HG03045 (cell line): ENCODE results near the gene NHERF2.
"Not testable (repeated sequence)": the region's sequence is repeated elsewhere in the genome, so short reads cannot be mapped to it uniquely, and the experiment has no call there.

Experiments
- ATAC-seq: cut with Tn5 transposase; IDR thresholded peaks from one replicate; pipeline ENCODE4 v1.9.1; 2021; ENCODE audit warnings: mild to moderate bottlenecking, moderate library complexity; ENCODE audit not compliant: unreplicated experiment

The NHERF2 gene

DNA sequence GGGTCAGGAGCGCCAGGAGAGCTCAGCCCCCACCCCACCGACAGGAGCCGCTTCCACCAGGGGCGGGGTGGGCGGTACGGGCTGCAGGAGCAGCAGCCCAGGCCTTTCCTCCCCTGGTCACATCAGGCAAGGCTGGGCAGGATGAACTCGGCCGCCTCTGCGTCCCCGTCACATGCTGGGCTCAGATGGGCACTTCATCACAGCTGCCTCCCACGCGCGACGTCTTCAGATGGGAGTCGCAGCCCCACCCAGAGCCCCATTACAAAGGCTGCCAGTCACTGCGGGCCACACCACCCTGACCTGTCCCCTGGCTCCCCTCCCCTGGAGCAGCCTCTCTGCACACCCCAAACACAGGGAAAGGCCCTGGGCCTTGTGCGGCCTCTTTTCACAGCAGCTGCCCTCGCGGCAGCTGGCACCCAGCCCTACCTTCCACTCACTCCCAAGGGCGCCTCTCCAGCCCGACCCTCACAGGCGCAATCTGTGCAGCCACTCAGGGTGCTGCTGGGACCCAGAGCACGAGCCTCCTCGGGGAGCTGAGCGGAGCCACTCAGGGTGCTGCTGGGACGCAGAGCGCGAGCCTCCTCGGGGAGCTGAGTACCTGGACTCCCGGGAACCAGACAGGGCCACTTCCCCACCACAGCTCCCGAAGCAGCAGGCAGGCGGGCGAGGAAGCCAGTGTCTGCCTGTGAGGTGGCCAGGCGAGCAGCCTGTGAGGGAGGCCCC lies 21.7 kb upstream of the NHERF2 start:
- no peak for ATAC-seq

DNA sequence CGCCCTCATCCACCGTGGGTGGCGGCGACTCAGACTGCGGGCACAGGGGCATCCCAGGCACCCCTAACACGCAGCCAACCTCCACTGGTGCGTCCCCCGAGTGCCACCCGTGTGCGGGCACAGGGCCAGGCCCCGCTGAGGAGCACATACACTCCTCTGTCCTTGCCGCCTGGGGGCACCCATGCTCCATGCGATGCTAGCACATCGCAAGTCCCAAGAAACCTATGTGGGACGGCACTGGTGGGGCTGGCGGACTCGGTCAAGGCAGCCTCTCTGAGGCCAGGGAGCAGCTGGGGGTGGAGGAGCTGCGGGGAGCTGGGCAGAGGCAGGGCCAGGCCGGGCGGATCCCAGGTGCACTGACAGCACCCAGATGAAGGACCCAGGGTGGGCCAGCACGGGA lies 21.1 kb upstream of the NHERF2 start:
- no peak for ATAC-seq

DNA sequence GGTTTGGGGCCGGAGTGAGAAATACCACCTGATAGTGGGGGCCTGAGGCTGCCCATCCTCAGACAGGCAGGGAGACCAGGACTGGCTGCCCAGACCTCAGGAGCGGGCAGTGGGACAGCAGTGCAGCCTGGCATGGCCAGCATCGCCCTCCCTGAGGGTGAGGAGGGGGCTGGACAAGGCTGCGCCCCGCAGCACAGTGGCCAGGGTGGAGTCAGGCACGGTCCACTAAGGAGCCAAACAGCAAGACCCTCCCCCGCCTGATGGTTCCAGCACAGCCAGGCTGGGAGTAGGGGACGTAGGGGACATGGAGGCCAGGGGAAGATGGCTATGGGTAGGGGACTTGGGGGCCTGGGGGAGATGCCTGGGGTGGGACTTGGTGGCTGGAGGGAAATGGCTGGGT lies 20.4 kb upstream of the NHERF2 start:
- ATAC-seq: no peak

DNA sequence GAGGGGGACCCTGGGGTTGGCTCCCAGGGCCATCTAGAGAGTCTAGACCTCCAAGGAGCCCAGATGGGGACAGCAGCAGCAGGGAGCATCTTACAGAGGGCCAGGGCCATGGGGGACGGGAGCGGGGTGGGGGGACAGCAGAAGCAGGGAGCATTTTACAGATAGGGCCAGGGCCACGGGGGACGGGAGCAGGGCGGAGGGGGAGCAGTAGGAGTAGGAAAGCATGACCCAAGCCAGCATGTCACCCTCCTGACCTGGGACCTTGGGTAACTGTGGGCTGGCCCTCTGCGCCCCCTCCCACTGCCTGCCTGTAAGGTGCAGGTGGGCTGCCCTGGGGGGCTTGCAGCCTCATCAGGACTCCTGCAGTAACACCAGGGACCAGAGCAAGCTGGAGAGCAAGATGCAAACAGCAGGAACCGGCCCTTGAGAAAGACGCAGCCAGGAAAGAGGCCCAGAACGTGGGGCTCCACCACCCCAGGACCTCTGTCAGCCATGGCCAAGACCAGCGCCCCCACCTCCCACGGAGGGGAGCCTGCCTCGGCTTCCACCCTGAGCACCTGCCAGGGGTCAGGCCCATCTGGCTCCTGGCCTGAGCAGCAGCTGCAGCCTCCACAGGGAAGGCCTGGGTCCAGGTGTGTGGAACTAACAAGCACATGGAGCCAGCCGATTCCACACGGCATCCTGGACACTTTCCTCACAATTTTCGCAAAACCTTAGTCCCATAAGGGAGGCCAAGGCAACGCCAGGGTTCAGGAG lies 19.4 kb upstream of the NHERF2 start:
- no peak for ATAC-seq

DNA sequence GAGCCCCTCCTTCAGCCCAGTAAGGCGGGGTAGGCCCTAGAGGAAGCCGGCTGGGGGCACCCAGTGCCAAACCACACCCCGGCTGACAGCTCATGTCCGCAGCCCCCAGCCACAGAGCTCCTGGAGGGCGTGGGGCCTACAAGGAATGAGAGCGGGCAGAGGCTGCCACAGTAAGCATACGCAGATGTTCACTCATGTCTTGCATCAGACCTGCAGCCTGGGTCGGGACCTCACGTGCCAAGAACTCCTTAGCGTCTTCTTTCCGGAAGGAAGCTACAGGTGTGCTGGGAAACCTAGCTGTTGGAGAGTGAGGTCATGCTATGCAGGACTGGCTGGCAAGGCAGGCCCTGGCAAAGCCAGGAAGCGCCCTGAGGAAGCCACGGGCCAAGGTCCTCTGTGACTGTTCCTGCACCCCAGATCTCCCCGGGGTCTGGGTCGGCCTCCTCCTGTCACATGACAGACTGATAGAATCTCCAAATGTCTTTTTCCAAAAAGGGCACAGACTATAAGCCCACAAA lies 18.6 kb upstream of the NHERF2 start:
- ATAC-seq: no peak

DNA sequence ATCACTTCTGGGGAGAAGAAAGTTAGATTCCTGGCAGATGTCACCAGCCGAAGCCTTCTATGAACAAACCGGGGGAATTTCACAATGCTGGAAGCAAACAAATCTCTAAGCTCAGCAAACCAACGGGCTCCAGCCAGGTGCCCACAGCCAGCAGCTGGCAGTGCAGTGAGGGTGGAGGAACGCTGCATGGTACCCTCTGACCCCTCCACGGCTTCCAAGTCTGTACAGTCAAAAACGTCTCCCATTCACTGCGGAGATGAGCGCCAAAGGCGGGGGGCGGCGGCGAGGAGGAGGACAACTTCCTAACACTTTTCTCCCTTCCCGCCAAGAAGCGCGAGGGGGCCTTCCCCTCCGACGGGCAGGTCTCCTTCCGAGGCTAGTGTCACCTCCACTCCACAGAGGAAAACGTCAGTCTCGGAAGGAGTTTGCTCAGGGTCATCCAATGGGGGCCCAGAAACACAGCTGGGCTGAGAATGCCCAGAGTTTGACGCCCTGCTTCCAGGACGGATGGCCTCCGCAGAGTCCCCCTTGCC lies 18.0 kb upstream of the NHERF2 start:
- no peak for ATAC-seq

DNA sequence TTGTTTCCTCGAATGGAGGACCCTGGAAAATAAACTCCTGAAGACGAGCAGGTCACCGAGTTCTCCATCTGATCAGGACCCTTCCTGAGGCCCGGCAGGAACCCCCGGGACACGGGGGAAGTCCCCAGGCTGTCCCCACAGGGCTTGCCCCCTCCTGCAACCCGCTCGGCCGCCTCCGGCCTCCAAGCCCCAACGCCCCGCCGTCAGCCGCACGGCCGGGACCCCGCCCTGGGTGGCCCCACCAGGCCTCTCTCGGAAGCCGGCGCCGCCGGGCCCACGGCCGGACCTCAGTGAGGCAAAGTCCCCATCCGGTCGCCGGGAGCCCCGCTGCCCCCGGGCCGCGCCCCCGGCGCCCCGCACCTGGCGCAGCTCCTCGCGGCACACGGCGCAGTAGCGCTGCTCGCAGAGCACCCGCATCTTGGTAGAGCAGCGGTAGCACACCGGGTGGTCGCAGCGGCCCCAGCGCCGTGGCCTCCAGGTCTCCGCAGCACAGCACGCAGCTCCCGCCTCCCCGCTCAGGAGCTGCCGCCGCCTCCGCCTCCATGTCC lies 17.5 kb upstream of the NHERF2 start:
- ATAC-seq: peak; percentile 33

DNA sequence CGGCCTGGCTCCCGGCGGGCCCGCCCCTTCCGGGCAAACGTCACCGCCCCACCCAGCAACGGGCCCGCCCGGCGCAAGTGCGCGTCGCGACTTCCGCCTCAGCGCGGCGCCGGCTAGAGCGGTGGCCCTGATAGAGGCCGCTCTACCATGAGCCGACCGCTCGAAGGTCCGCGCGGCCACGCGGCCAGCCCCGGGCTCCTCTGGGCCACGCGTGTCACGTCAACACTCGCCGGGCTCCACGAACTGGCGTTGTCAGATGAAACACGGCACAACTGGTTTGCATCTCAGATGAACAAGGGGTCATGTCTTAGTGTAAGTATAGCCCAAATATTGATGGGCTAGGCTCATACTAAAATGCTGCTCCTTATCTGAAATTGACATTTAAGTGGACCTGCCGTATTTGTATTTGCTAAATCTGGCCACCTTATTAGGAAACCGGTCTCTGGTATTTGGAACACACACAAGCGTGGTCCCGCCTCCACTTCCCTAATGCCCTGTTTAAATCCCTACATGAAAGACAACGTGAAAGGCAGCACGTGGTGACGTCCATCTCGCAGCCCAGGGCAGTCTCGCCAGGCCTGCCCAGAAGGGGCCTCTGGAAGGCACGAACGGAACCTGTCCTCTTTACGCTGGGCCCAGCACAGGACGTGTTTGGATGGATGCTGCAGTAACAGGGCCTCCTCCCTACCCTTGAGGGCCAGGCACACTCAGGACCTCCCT lies 16.8 kb upstream of the NHERF2 start, which contains the start of gene ZNF598:
TSS of gene ZNF598 (minus strand) at position 31 of the 720 bp plus-strand sequence.
- ATAC-seq: peak; percentile 81

DNA sequence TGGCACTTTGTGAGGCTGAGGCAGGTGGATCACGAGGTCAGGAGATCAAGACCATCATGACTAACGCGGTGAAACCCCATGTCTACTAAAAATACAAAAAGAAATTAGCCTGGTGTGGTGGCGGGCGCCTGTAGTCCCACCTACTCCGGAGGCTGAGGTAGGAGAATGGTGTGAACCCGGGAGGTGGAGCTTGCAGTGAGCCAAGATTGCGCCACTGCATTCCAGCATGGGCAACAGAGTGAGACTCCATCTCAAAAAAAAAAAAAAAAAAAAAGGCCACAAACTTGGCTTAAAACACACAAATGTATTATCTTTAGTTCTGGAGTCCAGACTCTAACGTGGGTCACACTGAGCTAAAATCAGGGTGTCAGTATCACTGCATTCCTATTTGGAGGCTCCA lies 15.0 kb upstream of the NHERF2 start:
- ATAC-seq: not testable (repeated sequence)

DNA sequence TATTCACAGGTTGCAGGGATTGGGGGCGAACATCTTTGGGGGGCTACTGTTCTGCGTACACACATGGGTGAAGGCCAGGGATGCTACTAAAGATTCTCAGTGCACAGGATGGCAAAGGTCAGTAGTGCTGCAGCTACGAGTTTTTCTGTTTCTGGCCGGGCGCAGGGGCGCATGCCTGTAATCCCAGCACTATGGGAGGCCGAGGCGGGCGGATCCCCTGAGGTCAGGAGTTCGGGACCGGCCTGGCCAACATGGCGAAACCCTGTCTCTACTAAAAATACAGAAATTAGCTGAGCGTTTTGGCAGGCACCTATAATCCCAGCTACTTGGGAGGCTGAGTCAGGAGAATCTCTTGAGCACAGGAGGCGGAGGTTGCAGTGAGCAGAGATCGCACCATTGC lies 13.2 kb upstream of the NHERF2 start:
- ATAC-seq: no peak

DNA sequence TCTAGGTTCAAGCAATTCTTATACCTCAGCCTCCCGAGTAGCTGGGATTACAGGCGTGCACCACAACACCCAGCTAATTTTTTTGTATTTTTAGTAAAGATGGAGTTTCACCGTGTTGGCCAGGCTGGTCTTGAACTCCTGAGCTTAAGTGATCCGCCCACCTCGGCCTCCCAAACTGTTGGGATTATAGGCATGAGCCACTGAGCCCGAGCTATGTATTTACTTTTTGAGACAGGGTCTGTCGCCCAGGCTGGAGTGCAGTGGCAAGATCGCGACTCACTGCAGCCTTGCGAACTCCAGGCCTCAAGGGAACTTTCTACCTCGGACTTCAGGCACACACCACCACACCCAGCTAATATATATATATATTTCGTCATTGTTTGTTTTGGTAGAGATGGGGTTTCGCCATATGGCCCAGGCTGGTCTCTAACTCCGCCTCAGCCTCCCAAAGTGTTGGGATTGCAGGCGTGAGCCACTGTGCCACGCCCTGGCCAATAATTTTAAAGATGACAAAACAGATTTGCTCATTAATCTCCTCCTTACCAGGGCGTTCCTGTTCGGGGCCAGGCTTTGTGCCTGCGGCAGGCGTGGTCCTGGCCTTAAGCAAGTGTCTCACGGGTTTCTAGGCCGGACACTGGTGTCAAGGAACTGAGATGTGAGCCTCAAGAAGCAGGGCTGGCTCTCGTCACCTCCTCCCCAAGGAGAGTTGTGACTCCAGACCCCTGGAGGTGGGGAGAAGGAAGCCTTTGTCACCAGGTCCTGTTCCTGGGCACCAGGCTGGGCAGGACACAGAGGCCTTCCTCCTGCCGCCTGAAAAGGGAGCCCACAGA lies 11.4 kb upstream of the NHERF2 start:
- no peak for ATAC-seq

DNA sequence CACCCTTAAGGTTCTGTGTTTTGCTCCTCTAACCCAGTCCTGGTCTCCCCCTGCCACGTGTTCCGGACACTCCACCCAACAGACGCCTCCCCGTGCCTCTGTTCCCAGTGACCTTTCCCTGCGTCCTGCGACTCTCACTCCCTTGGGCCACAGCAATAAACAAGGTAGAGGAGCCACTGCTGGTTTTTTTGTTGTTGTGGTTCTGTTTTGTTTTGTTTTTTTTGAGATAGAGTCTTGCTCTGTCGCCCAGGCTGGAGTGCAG lies 10.8 kb upstream of the NHERF2 start:
- ATAC-seq: no peak

DNA sequence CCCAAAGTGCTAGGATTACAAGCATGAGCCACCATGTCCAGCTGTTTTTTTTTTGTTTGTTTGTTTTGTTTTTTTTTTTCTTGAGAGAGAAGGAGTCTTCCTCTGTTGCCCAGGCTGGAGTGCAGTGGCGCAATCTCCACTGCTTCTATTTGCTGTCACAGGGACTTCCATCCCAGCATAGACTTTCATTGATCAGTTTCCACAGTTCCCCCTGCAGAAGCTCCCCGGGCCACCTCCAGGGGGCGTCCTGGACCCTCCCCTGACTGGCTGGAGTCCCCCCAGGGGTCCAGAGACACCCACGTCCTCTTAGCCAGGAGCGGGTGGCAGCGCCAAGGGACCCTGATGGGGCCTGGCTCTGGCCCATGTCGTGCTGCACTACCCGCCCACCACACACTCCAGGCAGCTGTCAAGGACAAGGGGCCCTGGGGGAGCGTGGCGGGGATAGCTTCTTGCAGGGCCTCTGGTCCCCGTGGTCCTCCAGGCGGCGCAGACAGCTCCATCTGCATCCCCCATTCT lies 10.2 kb upstream of the NHERF2 start:
- no peak for ATAC-seq

DNA sequence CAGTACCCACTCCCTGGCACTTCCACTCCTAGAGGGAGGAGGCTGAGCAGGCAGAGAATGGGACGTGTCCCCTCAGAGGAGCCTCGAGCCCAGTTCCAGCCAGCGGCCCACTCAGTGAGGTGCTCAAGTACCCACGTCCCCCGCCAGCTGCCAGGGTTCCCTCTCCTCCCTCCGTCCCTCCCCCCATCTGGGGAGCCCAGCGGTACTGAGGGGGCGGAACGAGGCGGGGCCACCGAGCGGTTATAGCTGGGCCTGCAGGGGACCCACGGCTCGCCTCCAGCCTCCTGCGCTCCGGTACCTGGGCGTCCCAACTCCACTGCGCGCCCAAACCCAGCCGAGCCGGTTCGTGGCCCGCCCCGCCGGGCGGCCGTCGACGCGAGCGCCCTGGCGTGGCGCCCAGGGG lies 7.2 kb upstream of the NHERF2 start, which contains the start of gene NPW:
TSS of gene NPW (plus strand) at position 268 of the 403 bp plus-strand sequence.
- ATAC-seq: no peak

DNA sequence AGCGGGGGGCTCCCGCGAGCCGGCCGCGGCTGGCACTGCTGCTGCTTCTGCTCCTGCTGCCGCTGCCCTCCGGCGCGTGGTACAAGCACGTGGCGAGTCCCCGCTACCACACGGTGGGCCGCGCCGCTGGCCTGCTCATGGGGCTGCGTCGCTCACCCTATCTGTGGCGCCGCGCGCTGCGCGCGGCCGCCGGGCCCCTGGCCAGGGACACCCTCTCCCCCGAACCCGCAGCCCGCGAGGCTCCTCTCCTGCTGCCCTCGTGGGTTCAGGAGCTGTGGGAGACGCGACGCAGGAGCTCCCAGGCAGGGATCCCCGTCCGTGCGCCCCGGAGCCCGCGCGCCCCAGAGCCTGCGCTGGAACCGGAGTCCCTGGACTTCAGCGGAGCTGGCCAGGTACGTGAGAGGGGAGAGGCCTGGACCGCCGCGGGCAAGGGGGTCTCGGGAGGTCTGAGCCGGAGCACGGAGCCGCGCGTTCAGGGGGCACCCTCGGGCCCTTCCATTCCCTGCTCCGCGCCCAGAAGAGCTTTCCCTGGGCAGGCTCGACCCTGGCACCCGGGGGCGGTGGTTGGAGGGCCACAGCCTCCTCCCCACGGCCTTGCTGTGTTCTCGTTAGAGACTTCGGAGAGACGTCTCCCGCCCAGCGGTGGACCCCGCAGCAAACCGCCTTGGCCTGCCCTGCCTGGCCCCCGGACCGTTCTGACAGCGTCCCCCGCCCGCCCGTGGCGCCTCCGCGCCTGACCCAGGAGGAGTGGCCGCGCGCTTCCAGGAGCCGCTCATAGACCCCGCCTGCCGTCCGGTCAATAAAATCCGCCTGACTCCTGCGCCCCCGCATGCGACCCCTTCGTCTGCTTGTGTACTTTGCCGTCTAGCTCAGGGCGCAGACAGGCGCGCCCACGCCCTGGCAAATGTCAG lies 6.5 kb upstream of the NHERF2 start:
- no peak for ATAC-seq

DNA sequence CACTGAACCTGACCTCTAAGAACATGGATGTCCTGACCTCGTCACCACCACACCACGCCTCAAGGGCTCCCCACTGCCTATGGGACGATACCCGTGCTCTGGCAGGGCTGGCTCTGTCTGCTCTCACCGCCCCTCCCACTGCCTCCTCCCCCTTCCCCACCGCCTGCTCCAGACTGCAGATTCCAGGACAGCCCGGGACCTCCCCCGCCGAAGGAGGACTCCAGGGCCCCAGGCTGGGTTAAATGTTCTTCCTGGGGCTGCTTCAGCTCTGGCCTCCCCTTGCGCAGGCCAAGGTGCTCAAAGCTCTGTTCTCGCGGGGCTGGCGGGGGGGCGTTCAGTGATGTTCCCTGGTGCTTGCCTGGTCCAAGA lies 4.0 kb upstream of the NHERF2 start:
- ATAC-seq: peak; percentile 4

DNA sequence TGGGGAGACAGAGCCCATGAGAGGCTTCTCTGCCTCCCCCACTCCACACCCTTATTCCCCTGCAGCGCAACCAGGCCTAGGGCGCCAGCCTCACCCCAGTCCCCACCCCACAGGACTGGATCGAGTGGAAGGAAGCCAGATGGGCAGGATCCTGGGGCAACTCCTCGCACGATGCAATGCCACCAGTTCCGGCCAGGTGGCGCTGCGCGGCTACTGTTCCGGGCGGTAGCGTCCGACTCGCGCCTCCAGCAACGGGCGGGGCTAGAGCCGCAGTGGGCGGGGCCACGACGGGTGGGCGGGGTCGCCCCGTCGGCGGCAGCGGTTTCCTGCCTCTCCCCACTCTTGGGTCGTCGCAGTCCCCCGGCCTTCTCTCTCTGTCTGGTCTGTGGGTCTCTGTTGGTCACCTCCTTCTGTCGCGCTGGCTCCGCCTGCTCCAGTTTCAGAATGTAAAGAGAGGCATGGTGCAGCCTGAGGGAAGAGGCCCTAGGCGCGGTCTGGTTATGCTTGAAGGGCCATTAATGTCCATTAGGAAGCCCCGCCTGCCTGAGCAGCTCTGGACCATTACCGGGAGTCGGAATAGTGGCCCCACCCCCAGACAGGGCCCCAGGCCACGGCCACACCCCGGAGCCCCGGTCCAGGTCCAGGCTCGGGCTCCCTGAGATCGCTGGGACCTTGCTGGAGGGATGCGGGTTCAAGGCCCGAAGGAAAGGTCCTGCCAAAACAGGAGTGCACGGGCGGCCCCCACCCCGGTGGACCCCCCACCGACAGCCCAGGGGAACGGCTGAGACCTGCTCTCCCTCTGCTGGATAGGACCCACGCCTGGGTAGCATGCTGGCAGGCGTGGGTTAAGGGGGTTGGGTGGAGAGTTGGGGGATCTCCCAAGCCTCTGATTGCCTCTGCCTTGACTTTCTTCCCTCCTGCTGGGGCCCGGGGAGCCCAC lies 3.3 kb upstream of the NHERF2 start:
- ATAC-seq: peak; percentile 73

DNA sequence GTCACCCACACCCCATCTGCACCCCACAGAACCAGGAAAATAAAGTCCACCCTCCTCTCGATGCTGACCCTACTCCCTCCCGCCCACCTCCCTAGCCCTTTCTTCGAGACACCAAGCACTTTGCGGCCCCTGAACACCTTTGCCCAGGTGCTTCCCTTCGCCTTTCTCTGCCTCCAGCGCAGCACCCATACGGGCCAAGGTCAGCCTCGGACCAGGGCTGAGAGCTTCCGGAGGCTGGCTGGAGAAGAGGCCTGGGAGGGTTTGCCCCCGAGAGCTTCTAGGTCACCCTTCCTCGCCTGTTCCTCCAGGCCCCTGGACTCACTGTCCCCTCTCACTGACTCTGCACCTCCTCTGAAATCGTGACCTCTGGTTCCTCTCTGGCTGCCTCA lies 2.7 kb upstream of the NHERF2 start:
- ATAC-seq: no peak
